ENCODE results near the gene POLRMT.

Gene POLRMT

DNA sequence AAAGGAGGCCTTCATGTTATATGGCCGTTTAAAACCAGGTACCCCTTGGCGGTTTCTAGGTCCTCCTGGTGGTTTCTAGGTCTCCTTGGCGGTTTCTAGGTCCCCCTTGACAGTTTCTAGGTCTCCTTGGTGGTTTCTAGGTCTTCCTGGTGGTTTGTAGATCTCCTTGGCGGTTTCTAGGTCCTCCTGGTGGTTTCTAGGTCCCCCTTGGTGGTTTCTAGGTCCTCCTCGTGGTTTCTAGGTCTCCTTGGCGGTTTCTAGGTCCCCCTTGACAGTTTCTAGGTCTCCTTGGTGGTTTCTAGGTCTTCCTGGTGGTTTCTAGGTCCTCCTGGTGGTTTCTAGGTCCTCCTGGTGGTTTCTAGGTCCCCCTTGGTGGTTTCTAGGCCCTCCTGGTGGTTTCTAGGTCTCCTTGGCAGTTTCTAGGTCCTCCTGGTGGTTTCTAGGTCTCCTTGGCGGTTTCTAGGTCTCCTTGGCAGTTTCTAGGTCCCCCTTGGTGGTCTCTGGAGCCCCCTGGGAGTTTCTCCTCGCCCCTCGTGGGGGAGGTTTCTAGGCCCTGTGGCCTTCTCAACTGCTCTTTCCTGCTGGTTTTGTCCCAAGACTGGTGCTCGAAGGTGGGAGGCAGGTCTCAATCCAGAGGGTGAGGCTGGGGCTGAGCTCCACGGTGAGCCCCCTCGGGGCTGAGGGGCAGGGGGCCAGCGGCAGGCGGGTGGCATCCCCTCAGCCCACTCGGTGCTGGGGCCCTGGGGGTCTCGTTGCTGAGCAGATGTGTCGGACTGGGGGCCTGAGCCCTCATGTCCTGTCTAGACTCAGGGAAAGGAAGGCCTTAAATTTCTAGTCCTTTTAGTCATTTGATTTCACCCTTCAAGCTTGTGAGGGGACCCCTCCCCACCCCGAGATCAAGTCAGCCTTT, 35.7 kb downstream of the POLRMT start:
- TF ChIP-seq POLR2AphosphoS5 (IDR thresholded peaks at IDR 0.05; ENCODE audit: low read depth, low read length): no peak
- no peak for TF ChIP-seq SIN3A (IDR thresholded peaks at IDR 0.05; ENCODE audit: borderline replicate concordance, insufficient read depth, low read length)
- no peak; a peak in 1 of 4 replicates for TF ChIP-seq REST (IDR thresholded peaks at IDR 0.05; ENCODE audit: insufficient read depth in 1 of 2, low read depth in 2 of 2, low read length in 2 of 2)
- TF ChIP-seq TAF1 (IDR thresholded peaks at IDR 0.05; ENCODE audit: borderline replicate concordance, insufficient read depth, low read length): no peak
- TF ChIP-seq FOXP2 (optimal IDR thresholded peaks at IDR 0.05; ENCODE audit: borderline replicate concordance, extremely low read depth, extremely low read length, insufficient read depth): no peak

- TF ChIP-seq REST (IDR thresholded peaks at IDR 0.05; ENCODE audit: insufficient read depth in 1 of 2, low read depth in 2 of 2, low read length in 2 of 2): no peak
- no peak for TF ChIP-seq POLR2AphosphoS5 (IDR thresholded peaks at IDR 0.05; ENCODE audit: low read depth, low read length)
- no peak for TF ChIP-seq FOXP2 (optimal IDR thresholded peaks at IDR 0.05; ENCODE audit: borderline replicate concordance, extremely low read depth, extremely low read length, insufficient read depth)
- no peak for TF ChIP-seq SIN3A (IDR thresholded peaks at IDR 0.05; ENCODE audit: borderline replicate concordance, insufficient read depth, low read length)
- no peak for TF ChIP-seq TAF1 (IDR thresholded peaks at IDR 0.05; ENCODE audit: borderline replicate concordance, insufficient read depth, low read length)
These were observed 37.1 kb downstream of the POLRMT start for GRCh38 chr19:596263-596655.

GRCh38 chr19:595326-596262, 37.7 kb downstream of the POLRMT start:
- no peak for TF ChIP-seq TAF1 (IDR thresholded peaks at IDR 0.05; ENCODE audit: borderline replicate concordance, insufficient read depth, low read length)
- no peak for TF ChIP-seq REST (IDR thresholded peaks at IDR 0.05; ENCODE audit: insufficient read depth in 1 of 2, low read depth in 2 of 2, low read length in 2 of 2)
- TF ChIP-seq FOXP2 (optimal IDR thresholded peaks at IDR 0.05; ENCODE audit: borderline replicate concordance, extremely low read depth, extremely low read length, insufficient read depth): no peak
- TF ChIP-seq SIN3A (IDR thresholded peaks at IDR 0.05; ENCODE audit: borderline replicate concordance, insufficient read depth, low read length): no peak
- TF ChIP-seq POLR2AphosphoS5 (IDR thresholded peaks at IDR 0.05; ENCODE audit: low read depth, low read length): no peak

DNA sequence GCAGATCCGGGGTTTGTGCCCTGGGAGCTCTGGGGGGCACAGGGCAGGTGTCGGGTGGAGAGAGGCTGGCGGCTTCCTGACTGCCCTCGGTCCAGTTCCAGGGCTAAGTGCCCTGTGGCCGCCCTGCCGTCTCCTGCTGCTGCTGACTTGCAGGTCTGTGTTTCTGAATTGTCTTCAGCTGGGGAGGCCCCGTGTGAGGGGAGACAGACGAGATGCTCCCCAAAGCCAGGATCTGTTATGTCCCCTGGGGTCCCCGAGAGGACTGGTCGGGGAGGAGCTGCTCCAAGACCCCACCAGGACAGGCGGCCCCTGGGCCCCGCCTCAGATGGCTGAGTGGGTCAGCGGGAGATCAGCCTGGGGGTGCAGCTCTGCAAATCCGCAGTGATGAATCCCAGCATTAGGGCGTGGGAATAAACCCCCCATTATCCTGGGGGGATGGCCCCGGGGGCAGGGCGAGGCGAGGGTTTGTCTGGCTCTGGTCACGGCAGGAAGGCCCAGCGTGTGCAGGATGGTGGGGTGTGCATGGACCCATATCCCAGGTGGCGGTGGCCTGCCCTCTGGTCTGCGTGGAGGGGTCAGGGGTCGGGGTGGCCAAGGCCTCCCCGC, 39.0 kb downstream of the POLRMT start:
- TF ChIP-seq SIN3A (IDR thresholded peaks at IDR 0.05; ENCODE audit: borderline replicate concordance, insufficient read depth, low read length) (no peak), TAF1 (IDR thresholded peaks at IDR 0.05; ENCODE audit: borderline replicate concordance, insufficient read depth, low read length) (no peak), REST (IDR thresholded peaks at IDR 0.05; ENCODE audit: insufficient read depth in 1 of 2, low read depth in 2 of 2, low read length in 2 of 2) (no peak), POLR2AphosphoS5 (IDR thresholded peaks at IDR 0.05; ENCODE audit: low read depth, low read length) (no peak), FOXP2 (optimal IDR thresholded peaks at IDR 0.05; ENCODE audit: borderline replicate concordance, extremely low read depth, extremely low read length, insufficient read depth) (no peak)
